Fibroblast of villous mesenchyme (primary cell): ENCODE results near the gene DAB1. TPM values are rescaled to one million over a fixed set of nuclear protein-coding genes. Genes with fewer than 3 reads are reported as not detected.
"Not testable (repeated sequence)": the region's sequence is repeated elsewhere in the genome, so short reads cannot be mapped to it uniquely, and the experiment has no call there.

Experiments
- DNase-seq: peaks from one replicate; pipeline ENCODE4 v3.0.0-alpha.2; 2010; ENCODE audit warnings: low read depth
- H3K4me3 ChIP-seq: 2 replicates; pipeline ENCODE4 v1.5.1; 2011; ENCODE audit warnings: low read depth, mild to moderate bottlenecking, low read length
- CTCF ChIP-seq: IDR thresholded peaks from 2 replicates; pipeline ENCODE4 v1.5.1; 2012; ENCODE audit warnings: low read depth, mild to moderate bottlenecking, low read length; ENCODE audit not compliant: insufficient read depth
- total RNA-seq: library from RNA; depleted of rRNA; stranded (reverse); fragments of >200 nt; gene quantifications from 2 replicates; pipeline ENCODE4 v1.2.3, GENCODE V29; 2012

Gene DAB1
- total RNA-seq, 1 donor, result not detected

GRCh38 chr1:57222307-57222706 lies 201.6 kb downstream of the DAB1 start:
- no peak for TF ChIP-seq CTCF
- no peak overlapping the region for H3K4me3 ChIP-seq
- DNase-seq, result no peak

GRCh38 chr1:57220905-57221304 lies 203.0 kb downstream of the DAB1 start:
- DNase-seq, H3K4me3 ChIP-seq: not testable (repeated sequence)

GRCh38 chr1:57218487-57219079 lies 205.3 kb downstream of the DAB1 start:
- no peak overlapping the region for H3K4me3 ChIP-seq
- TF ChIP-seq CTCF, result no peak
- DNase-seq, result no peak

GRCh38 chr1:57217905-57218304 lies 206.0 kb downstream of the DAB1 start:
- no peak for DNase-seq
- no peak for TF ChIP-seq CTCF
- H3K4me3 ChIP-seq, result no peak overlapping the region

- no peak for TF ChIP-seq CTCF
- H3K4me3 ChIP-seq, result no peak overlapping the region
- no peak for DNase-seq
Measured at GRCh38 chr1:57214951-57215575, 208.8 kb downstream of the DAB1 start.

- H3K4me3 ChIP-seq, result no peak overlapping the region
- no peak for DNase-seq
- TF ChIP-seq CTCF, result no peak
Measured at GRCh38 chr1:57210881-57211280, 213.0 kb downstream of the DAB1 start.

GRCh38 chr1:57209495-57209894 lies 214.4 kb downstream of the DAB1 start:
- TF ChIP-seq CTCF, result no peak
- no peak for DNase-seq
- no peak overlapping the region for H3K4me3 ChIP-seq
